ENCODE measurements around the gene FSTL4.

Gene FSTL4

DNA sequence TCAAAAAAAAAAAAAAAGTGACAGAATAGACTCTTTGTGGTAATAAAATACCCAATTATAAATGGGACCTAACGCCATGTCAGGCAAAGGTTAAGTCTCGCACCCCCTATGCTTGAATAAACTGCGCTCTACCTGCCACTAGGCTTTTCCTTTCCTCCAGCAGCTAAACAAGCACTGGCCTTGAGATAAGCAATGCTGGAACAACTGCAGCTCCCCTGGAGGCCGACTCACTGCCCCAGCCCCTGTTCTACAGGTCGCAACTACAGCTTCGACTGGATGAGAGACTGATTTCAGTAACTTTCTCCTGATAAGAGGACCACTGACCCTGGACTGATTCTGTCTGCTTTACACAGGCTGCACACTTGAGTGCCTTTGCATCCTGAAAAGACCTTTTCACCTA is 350.3 kb downstream of the FSTL4 start:
- TF ChIP-seq, protein P1, sequence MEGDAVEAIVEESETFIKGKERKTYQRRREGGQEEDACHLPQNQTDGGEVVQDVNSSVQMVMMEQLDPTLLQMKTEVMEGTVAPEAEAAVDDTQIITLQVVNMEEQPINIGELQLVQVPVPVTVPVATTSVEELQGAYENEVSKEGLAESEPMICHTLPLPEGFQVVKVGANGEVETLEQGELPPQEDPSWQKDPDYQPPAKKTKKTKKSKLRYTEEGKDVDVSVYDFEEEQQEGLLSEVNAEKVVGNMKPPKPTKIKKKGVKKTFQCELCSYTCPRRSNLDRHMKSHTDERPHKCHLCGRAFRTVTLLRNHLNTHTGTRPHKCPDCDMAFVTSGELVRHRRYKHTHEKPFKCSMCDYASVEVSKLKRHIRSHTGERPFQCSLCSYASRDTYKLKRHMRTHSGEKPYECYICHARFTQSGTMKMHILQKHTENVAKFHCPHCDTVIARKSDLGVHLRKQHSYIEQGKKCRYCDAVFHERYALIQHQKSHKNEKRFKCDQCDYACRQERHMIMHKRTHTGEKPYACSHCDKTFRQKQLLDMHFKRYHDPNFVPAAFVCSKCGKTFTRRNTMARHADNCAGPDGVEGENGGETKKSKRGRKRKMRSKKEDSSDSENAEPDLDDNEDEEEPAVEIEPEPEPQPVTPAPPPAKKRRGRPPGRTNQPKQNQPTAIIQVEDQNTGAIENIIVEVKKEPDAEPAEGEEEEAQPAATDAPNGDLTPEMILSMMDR (IDR thresholded peaks at IDR 0.05) = no peak

DNA sequence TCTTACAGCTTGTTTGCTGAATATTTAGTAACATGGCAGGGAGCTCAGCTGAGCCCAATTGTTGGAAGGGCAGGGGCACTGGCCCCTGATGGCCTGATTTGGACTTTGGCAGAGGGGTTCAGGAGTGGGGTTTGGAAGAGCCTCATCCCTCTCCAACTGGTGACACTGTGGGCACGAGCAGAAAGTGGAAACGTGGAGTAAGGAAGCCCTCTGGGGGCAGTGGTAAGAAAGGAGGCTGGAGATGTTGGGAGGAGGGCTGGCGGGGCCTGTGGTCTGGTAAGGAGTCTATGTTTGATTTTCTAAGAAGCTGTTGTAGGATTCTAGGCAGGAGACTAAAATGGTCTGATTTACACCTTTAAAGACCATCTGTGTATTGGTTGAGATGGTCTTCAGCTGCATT is 351.6 kb downstream of the FSTL4 start:
- TF ChIP-seq, protein P1 (IDR thresholded peaks at IDR 0.05) = no peak

DNA sequence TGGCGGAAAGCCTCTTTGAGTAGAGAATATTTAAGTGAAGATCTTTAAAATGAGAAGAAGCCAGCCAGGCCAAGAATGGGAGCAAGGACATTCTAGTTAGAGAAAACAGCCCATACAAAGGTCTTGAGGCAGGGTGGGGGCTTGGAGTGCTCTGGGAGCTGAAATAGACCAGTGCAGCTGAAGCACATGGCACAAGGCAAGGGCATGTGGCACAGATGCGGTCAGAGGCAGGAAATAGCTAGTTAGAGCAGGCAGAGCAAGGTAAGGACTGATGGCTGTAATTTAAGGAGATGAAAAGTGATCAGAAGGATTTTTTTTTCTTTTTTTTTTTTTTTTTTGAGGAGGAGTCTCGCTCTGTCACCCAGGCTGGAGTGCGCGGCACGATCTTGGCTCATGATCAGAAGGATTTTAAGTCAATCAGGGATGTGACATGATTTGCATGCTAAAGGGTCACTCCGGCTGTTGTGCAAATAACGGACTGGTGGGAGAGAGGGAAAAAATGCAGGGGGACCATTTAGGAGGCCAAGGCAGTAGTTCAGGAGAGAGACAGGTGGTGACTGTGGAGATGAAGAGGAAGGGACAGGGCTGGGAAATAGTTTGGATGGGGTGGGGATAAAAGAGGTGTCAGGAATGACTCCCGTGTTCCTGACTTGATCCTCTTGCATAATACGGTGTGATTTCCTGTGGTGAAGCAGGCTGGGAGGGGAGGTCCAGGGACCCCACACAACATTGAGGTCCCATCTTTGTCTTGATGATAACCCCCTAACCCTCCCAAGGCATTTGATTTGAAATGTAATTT is 352.9 kb downstream of the FSTL4 start:
- TF ChIP-seq, protein P1 (IDR thresholded peaks at IDR 0.05) = no peak

DNA sequence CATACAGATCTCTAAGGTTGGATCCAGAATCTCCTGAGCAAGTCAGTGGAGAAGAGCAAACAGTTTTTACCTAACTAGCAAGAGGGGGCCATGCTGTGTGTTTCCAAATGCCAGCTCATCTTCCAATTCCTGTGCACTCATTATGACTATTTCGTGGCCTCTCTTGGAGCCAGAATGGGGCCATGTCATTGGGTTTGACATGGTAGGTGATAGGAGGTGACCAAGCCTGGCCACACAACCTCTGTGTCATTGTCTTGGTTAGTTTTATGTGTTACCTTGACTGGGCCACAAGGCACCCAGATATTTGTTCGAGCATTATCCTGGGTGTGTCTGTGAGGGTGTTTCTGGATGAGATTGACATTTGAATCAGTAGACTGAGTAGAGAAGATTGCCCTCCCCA is 354.4 kb downstream of the FSTL4 start:
- TF ChIP-seq, protein P1 (IDR thresholded peaks at IDR 0.05) = no peak

DNA sequence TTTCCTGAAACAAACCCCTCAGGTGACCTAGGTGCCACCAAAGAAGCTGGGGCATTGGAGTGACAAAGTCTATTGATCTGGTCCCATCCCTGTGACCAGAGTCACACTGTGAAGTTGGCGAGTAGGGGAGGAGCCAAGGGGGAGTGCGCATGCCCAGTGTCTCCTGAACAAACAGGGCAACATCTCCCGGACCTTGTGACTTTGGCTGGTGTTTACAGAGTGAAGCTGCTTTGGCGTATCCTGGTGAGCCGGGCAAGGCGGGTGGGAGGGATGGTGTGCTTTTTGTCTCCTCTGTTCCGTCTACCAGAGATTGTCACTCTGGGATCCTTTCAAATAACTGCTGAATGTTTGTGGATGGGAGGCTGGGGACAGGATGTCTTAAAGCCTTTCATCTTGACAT is 356.1 kb downstream of the FSTL4 start:
- TF ChIP-seq, protein P1 (IDR thresholded peaks at IDR 0.05) = no peak

DNA sequence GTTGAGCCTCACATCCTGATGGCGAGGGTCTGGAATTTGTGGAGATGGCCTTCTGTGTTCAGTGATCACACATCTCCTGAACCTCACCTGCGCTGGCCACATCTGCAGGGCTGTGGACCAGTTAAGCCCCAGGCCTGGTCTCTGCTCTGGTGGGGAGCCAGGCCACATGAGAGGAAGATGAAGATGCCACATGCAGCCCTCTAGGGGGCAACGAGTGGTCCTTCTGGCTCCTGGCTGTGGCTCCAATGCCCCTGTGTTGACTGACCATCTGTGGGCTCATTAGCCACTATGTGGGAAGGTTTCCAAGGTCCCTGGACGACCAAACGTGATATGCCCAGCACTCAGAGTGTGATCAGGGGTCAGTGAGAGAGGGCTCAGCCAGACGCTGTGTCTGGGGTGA is 357.5 kb downstream of the FSTL4 start:
- TF ChIP-seq, protein P1 (IDR thresholded peaks at IDR 0.05) = no peak

DNA sequence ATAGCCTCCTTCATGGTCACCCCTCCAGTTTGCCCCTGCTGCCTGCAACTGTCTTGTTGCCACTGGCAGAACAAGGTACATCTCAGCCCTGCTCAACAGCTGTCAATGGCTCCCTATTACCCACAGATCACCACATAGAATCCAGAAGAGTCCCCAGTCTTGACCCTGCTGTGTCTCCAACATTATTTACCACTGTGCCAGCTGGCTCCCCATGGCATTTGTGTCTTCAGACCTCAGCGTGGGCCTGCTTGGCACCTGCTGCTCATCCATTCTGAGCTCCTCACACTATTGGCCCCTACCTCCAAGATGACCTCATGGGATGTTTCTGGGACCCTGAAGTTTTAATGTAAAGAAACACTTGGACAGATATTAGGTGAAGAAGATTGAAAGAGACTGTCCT is 358.7 kb downstream of the FSTL4 start:
- TF ChIP-seq, protein P1 (IDR thresholded peaks at IDR 0.05) = no peak

DNA sequence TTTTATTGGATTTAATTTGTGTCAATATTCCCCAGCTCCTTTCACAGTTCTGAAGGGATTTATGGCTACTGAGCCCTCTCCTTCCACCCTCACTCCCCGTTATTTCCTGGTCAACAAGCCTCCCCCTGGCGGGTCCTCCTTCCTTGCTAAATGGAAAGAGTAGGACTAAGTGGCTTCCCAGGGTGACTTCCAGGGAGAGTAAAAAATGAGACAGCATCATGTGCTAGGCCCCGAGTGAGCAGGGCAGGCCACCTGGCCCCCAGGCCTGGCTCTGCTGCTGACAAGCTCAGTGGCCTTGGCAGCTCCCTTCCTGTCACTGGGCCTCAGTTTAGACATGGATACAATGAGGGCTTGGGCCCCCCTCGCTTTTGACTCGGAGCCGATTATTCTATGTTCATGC is 359.3 kb downstream of the FSTL4 start:
- TF ChIP-seq, protein P1 (IDR thresholded peaks at IDR 0.05) = no peak

Measured in LNCAP (cell line).